Activated CD4-positive, alpha-beta T cell treated with anti-CD3 and anti-CD28 coated beads, Interleukin-2, Interleukin-6, amounts not matched to agents 100 ng/mL and 50 ng/mL, durations not matched to agents 16 hours and 8 hours (primary cell): ENCODE measurements around the gene SMAGP.
"Not testable (repeated sequence)": the region's sequence is repeated elsewhere in the genome, so short reads cannot be mapped to it uniquely, and the experiment has no call there.

Source experiments
- DNase-seq: peaks from one replicate; pipeline ENCODE4 v3.0.0-alpha.2; 2020

Gene SMAGP

DNA sequence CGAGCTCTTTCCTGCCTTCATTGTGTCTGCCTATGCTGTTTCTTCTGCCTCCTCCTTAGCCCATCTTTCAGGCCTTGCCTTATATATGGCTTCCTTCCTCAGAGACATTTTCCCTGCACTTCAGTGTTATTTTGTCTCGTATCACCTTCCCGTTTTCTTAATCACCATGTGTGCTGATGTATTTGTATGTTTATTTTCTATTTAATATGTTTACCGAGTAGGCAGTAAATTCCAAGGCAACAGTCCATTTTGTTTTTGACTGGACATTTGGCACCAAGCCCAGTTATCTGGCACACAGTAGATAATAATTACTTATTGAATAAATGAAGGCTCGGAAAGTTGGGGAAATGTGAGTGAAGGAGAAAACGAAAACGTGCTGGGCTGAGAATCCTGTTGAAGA lies 47.8 kb downstream of the SMAGP start:
- DNase-seq, result no peak

DNA sequence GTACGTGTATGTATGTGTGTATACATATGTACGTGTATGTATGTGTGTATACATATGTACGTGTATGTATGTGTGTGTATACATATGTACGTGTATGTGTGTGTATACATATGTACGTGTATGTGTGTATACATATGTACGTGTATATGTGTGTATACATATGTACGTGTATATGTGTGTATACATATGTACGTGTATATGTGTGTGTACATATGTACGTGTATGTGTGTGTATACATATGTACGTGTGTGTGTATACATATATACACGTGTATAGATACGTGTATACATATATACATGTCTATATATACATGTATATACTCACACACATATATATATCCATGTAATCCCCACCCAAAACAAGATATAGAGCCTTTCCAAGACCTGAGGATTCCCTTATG lies 50.4 kb downstream of the SMAGP start:
- not testable (repeated sequence) for DNase-seq

GRCh38 chr12:51219322-51219721 lies 50.9 kb downstream of the SMAGP start:
- DNase-seq, result no peak

- DNase-seq, result no peak
Observed at GRCh38 chr12:51218607-51219161, 51.5 kb downstream of the SMAGP start.

- DNase-seq, result peak; percentile 72
Observed at GRCh38 chr12:51217968-51218606, 52.1 kb downstream of the SMAGP start, which contains the start of gene POU6F1. Gene POU6F1, minus strand, starts transcription at chr12:51218062. Its CDS starts 11,226 bp downstream, at chr12:51206836.

- peak; percentile 41 for DNase-seq
Observed at GRCh38 chr12:51217133-51217967, 52.9 kb downstream of the SMAGP start.

DNA sequence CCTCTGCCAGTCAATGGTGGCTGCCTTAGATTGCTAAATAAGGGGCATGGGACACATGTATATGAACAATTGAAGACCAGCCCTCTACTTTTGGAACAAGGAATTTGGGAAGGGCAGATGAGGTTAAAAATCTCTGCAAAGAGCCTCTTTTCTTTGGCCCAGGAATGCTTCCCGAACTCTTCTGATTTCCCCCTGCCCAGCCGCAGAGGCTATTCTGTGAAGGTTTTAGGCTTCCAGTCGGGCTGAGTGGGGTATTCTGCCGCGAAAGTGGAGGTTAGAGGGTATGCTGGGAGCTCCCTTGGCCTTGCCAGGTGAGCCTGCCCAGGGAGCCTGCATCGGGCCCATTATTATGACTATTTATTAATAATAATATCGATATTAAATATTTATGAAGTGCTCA lies 53.6 kb downstream of the SMAGP start:
- no peak for DNase-seq

DNA sequence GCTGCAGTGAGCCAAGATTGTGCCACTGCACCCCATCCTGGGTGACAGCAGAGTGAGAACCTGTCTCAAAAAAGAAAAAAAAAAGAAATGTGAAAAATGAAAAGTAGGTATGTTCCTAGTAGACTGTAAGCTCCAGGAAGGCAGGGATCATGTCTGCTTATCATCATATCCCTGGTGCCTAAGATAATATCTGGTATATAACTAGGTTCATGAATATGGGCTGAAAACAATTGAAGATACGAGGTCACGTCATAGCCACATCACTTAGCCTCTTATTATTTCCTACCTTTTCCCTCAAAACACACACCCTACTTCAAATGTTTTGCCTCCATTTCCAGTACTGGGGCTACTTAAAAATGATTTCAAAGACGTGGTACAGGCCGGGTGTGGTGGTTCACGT lies 55.3 kb downstream of the SMAGP start:
- no peak for DNase-seq

- DNase-seq, result no peak
Observed at GRCh38 chr12:51210690-51211395, 59.4 kb downstream of the SMAGP start.

DNA sequence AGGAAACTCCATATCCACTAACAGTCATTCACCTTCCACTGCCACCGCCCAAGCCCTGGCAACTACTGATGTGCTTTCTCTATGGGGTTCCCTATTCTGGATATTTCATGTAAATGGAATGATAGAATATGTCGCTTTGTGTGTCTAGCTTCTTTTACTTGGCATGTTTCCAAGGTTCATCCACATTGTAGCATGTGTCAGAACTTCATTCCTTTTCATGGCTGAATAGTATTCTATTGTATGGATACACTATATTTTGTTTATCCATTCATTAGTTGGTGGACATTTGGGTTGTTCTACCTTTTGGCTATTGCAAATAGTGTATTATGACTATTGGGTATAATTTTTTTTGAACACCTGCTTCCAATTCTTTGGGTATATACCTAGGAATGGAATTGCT lies 61.0 kb downstream of the SMAGP start:
- no peak for DNase-seq

DNA sequence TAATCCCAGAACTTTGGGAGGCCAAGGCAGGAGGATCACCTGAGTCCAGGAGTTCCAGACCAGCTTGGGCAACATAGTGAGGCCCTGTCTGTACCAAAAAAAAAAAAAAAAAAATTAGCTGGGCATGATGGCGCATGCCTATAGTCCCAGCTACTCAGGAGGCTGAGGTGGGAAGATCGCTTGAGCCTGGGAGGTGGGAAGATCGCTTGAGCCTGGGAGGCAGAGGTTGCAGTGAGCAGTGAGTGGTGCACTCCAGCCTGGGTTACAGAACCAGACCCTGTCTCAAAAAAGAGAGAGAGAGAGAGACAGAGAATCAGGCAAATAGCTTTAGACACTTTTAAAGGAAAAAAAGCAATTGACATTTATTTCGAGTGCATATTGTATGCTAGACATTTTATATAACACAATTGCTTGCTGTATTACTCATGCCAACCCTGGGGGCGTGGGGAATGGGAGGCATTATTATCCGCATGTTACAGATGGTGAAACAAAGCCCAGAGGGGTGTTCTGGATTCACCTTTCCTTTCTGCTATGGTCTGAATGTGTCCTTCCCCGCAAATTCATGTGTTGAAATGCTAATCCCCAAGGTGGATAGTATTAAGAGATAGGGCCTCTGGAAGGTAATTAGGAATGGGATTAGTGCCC lies 62.1 kb downstream of the SMAGP start:
- no peak for DNase-seq

GRCh38 chr12:51205350-51205749 lies 64.9 kb downstream of the SMAGP start:
- DNase-seq, result no peak

DNA sequence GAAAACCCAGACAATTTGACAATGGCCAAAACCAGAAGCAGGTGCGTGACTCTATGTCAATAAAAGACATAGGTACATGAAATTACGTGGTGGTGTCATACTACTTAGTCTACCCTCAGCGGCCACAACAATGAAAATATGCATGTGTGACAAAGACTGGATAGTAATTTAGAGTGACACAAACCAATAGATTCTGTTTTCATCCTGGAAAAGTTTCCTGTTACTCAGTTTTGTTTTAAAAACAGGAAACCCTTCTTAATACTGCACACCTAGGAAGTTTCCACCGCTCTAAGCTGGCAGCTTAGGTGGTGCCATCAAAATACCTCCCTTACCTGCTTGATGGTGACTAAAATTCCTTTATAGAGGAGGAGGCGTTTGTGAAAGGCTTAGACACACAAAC lies 67.5 kb downstream of the SMAGP start:
- DNase-seq, result peak; percentile 26

GRCh38 chr12:51200806-51201205 lies 69.4 kb downstream of the SMAGP start:
- DNase-seq, result no peak

GRCh38 chr12:51200156-51200555 lies 70.1 kb downstream of the SMAGP start:
- DNase-seq, result no peak

DNA sequence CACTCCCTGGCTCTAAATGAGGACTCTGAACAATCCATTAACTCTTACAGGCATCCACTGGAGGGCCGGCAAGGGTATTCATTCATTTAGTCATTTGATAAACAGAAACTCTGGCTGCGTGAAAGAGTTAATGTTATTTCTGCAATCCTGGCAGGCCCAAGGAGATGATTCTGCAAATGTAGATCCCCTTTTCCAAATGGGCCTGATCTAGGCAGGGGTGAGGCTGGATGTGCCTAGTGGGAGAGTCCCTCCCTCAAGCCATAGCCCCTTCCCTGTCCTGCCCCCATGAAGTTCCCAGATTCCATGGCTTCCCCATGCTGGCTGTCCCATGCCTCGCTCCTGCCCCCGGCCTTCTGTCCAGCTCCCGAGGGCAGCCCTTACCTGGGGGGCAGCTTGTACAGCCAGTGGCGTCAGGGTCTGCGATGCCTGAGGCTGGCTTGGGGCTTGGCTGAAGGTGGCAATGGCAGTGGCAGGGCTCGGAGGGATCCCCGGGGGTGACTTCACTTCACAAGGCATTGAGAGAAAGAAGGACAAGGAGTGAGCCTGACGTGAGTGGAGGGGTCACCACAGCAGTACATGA lies 70.8 kb downstream of the SMAGP start:
- DNase-seq, result no peak

DNA sequence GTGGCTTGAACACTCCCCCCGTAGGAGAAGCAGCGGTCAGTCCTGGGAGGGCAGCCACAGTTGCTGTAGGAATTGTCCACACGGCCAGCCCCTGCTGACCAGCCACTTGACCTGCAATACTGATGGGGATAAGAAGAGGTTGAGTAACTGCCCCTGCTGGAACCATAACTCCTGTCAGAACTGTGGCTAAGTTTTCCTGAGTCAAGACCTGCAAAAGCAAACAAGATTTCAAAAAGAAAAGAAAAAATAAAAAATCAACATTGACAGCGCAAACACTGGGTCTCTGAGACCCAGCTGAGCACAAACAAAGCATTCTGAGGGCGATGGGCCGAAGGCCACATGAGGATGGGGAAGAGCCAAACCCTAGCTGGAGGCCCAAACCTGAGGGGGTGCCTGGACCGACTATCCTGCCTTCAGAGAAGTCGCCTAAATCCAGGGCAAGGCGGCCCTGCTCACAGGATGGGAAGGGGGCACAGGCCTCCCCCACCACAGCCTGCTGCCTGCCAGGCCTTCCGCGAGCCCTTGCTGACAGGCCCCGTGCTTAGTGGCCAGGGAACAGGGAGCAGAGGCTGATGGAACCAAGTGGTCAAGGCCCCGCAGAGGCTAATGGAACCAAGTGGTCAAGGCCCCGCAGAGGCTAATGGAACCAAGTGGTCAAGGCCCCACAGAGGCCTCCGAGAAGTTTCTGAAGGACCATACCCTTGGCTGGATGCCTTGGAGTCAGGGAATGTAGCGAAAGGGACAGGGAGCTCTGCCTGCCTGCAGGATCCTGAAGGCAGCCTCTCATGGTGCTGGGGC lies 71.4 kb downstream of the SMAGP start:
- no peak for DNase-seq

DNA sequence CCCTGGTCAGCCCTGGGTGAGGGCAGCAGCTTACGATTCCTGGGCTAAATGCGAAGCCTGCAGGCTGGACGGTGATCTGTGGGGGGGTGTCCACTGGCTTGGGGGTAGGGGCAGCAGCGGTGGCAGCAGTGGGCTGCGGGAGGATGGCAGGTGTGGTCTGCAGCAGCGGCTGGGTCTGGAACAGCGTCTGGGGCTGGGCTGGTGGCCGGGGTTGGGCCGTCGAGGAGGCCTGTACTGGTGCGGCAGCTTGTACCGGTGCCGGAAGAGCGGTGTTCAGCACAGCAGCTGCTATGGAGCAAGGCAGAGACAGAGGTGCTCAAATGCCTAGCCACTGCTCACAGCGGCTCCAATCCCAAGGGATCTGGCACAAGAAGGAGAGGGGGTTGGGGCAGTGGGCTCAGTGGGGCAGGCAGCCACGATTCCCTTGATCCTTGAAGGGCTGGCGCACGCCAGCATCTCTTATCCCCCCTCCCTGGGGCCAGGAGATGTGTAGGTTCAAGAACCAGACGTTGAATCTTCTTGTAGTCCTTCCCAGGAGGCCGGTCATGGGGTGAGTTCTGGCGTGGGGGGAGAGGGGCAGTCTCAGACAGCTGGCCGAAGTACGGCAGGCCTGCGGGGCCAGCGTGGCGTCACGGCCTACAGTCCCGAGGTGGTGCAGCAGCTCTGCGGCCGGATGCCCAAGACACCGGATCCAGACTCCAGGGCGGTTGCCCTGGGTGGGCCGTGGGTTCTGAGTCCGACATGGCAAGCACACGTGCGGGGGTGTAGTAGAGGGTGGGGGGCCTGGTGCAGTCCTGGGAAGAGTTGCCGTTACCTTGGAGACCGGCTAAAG lies 72.3 kb downstream of the SMAGP start:
- no peak for DNase-seq

- DNase-seq, result no peak
Observed at GRCh38 chr12:51196547-51196946, 73.7 kb downstream of the SMAGP start.

DNA sequence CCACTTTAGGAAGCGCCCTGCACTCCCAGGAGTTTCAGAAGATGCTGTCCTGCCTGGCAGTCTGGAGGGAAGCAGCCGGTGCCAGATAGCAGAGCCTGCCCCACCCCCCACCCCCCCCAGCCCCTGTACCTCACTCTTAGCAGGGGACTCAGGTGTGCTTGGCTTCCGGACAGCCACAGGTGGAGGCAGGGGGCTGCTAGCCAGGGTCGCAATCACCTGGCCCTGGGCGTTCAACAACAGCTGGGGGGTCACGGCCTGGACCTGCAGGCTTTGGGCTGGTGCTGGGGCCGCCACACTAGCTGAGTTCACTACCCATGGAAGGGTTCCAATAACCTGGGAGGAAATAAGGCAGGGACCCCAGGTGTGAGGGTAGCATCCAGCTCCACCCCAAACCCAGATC lies 74.4 kb downstream of the SMAGP start:
- no peak for DNase-seq
